MM.1S (cell line): ENCODE results near the gene RAB6B.

Source experiments
- EZH2 ChIP-seq: fragments of 300-600 bp; sonication (generic); optimal IDR thresholded peaks from 2 replicates; pipeline ENCODE3; 2017; ENCODE audit warnings: low read depth, mild to moderate bottlenecking, antibody characterized with exemption, low read length, mixed read lengths
- EZH2phosphoT487 ChIP-seq: fragments of 300-600 bp; sonication (generic); IDR thresholded peaks from 2 replicates; pipeline ENCODE4 v1.6.1; 2018; ENCODE audit warnings: antibody characterized with exemption, low read length
- TF ChIP-seq, protein P1 (sequence below): fragments of 300-600 bp; sonication (generic); IDR thresholded peaks from 2 replicates; pipeline ENCODE4 v1.5.1; 2016; ENCODE audit warnings: antibody characterized with exemption, low read length, mixed read lengths

DNA sequence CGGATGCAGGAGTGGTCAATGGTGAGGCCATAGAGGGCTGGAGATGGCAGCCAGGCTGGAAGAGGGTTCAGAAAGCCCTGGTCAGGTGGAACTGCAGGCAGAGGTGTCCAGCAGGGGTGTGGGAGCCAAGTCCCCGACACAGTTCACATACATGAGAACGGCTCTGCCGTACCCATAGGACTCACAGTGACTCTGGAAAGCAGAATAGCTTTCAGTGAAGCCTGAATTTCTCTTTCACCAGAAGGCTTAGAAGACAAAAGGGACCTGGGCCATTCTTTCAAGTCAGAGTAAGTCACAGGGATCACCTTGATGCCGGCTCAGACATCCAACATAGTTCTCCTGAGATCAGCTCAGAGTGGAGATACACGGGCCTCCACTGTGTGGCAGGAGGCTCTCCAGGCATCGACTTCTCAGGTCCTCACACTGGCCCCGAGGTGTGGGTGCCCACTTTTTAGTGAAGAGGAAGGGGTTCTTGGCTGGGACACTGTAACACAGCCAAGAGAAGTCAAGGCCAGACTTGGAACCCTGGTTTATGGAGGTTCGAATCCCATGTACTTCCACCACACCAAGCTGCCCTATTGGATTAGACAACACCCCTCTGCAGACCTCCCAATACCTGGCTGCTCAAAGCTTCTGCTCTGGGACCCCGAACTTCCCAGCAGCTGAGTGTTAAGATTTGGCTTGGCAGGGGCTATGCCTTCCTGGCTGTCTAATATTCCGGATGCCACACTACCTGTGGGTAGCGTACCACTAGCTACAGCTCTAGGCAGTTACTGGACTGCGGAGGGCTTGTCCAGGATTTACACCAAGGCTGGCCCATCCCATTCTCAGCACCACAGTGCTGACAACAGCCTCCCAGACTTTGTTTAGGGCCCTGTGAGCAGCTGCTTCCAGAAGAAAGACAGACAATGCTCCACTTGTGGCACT is 40.4 kb upstream of the RAB6B start:
- TF ChIP-seq, protein P1, sequence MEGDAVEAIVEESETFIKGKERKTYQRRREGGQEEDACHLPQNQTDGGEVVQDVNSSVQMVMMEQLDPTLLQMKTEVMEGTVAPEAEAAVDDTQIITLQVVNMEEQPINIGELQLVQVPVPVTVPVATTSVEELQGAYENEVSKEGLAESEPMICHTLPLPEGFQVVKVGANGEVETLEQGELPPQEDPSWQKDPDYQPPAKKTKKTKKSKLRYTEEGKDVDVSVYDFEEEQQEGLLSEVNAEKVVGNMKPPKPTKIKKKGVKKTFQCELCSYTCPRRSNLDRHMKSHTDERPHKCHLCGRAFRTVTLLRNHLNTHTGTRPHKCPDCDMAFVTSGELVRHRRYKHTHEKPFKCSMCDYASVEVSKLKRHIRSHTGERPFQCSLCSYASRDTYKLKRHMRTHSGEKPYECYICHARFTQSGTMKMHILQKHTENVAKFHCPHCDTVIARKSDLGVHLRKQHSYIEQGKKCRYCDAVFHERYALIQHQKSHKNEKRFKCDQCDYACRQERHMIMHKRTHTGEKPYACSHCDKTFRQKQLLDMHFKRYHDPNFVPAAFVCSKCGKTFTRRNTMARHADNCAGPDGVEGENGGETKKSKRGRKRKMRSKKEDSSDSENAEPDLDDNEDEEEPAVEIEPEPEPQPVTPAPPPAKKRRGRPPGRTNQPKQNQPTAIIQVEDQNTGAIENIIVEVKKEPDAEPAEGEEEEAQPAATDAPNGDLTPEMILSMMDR, result no peak
- no peak for TF ChIP-seq EZH2
- no peak for TF ChIP-seq EZH2phosphoT487
